ENCODE data around the gene TXNDC15. TPM values are rescaled to one million over a fixed set of nuclear protein-coding genes. Genes with fewer than 3 reads are reported as not detected.
"Not testable (repeated sequence)": the region's sequence is repeated elsewhere in the genome, so short reads cannot be mapped to it uniquely, and the experiment has no call there.

The TXNDC15 gene
- polyA plus RNA-seq, 1 donor (not counting 4 experiments of a cell fraction or from before 2014, with no cell fraction given): 31.4 TPM

DNA sequence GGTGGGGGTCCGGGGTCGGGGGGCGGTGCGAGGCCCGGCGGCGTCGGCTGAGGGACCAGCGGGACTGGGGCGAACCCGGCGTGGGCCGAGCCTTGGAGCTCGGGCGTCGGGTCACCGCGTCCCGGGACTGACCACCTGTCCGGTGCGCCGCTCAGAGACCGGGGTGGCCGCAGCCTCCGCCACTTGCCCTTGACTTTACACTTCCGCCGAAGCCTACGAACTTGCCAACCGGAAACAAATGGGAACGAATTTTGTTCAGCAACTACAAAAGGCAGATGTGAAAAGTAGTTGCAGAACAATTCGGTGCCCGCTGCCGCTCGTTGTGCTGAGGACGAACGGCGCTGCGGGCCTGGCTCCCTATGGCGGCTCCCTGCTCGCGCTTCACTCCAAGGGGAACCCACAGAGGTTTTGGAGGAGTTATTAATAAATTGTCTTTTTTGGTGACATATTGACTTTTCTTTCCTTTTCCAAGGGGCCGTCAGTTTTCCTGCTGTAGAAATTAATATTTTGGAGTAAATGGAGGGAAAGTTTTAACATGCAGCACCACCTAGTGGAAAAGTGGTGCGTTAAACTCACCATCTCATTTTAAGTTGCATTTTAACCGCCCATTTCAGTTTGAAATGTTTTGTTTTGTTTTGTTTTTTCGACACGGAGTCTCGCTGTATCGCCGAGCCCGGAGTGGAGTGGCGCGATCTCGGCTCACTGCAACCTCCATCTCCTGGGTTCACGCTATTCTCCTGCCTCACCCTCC lies 31.2 kb downstream of the TXNDC15 start:
- peak overlapping the region; percentile 92 for H2AFZ ChIP-seq (ENCODE audit: control insufficient read depth, low read length)
- no peaks in the 10 kb centered on the region for H3K27me3 ChIP-seq (ENCODE audit: control insufficient read depth, extremely low read depth, insufficient read depth, low read length)
- no peaks in the 10 kb centered on the region for H3K9me3 ChIP-seq (ENCODE audit: control insufficient read depth, low read depth, low read length)
- H3K4me3 ChIP-seq (ENCODE audit: control insufficient read depth in 2 of 3, extremely low read depth in 1 of 3, insufficient read depth in 2 of 3, low read depth in 1 of 3, low read length in 3 of 3): peak overlapping the region; percentile 68 to 89 (median 78)
- TF ChIP-seq, protein P1, sequence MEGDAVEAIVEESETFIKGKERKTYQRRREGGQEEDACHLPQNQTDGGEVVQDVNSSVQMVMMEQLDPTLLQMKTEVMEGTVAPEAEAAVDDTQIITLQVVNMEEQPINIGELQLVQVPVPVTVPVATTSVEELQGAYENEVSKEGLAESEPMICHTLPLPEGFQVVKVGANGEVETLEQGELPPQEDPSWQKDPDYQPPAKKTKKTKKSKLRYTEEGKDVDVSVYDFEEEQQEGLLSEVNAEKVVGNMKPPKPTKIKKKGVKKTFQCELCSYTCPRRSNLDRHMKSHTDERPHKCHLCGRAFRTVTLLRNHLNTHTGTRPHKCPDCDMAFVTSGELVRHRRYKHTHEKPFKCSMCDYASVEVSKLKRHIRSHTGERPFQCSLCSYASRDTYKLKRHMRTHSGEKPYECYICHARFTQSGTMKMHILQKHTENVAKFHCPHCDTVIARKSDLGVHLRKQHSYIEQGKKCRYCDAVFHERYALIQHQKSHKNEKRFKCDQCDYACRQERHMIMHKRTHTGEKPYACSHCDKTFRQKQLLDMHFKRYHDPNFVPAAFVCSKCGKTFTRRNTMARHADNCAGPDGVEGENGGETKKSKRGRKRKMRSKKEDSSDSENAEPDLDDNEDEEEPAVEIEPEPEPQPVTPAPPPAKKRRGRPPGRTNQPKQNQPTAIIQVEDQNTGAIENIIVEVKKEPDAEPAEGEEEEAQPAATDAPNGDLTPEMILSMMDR (optimal IDR thresholded peaks at IDR 0.05 in 1 of 3, IDR thresholded peaks at IDR 0.05 in 1 of 3, conservative IDR thresholded peaks at IDR 0.05 in 1 of 3; ENCODE audit: extremely low read depth in 1 of 3, insufficient read depth in 2 of 3, low read length in 3 of 3): peak; percentile 7 to 63 (median 44)
- TF ChIP-seq EZH2 (IDR thresholded peaks at IDR 0.05; ENCODE audit: low read length): no peak
- no peak for FAIRE-seq
- no peaks in the 10 kb centered on the region for H3K79me2 ChIP-seq (ENCODE audit: control insufficient read depth, insufficient read depth, low read length)
- peaks cover 0 to 6% of the 10 kb centered on the region in 2 experiments for H3K36me3 ChIP-seq (ENCODE audit: control insufficient read depth in 2 of 2, extremely low read depth in 1 of 2, insufficient read depth in 2 of 2, low read length in 2 of 2)
- DNase-seq (ENCODE audit: low read depth, low spot score): no peak
- H3K9ac ChIP-seq (ENCODE audit: control insufficient read depth, extremely low read depth, insufficient read depth, low read length): peak overlapping the region; percentile 89
- dilution Hi-C loops (cut with MboI; ENCODE audit: extremely low pct_ligation_motif_present, low sequenced_read_pairs): no loop called here
- H3K9me1 ChIP-seq (ENCODE audit: control insufficient read depth, extremely low read depth, insufficient read depth, low read length): no peaks in the 10 kb centered on the region
- peak overlapping the region; percentile 93 for H3K27ac ChIP-seq (ENCODE audit: control insufficient read depth, insufficient read depth, low read length)
- H4K20me1 ChIP-seq (ENCODE audit: control insufficient read depth, extremely low read depth, insufficient read depth, low read length): no peaks in the 10 kb centered on the region
- H3K4me2 ChIP-seq (ENCODE audit: control insufficient read depth, extremely low read depth, insufficient read depth, low read depth, low read length): peak overlapping the region; percentile 80
- H3K4me1 ChIP-seq (ENCODE audit: control insufficient read depth, extremely low read depth, insufficient read depth, low read length): peaks cover 4% of the 10 kb centered on the region

DNA sequence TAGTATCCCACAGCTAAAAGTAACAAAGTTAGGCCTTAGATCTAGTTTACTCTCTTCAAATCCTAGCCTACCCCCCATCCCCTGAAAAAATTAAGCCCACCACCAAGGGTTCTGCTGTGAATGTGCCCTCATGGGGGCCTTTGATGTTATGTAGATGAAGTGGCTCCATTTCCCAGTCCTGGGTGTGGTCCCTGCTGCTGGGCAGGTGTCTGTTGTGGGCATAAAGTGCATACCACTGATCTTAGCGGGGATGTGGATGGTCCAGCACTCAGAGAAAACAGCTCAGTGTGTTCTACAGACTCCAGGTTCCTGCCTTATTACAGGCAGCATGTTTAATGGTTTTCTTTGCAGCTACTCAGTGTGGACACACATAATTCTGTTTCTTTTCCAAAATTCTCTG lies 32.6 kb downstream of the TXNDC15 start:
- Histone ChIP-seq H3K9me3 (ENCODE audit: control insufficient read depth, low read depth, low read length) (no peaks in the 10 kb centered on the region), H3K36me3 (ENCODE audit: control insufficient read depth in 2 of 2, extremely low read depth in 1 of 2, insufficient read depth in 2 of 2, low read length in 2 of 2) (peaks cover 0 to 10% of the 10 kb centered on the region in 2 experiments), H3K27me3 (ENCODE audit: control insufficient read depth, extremely low read depth, insufficient read depth, low read length) (no peaks in the 10 kb centered on the region), H3K27ac (ENCODE audit: control insufficient read depth, insufficient read depth, low read length) (no peak overlapping the region), H2AFZ (ENCODE audit: control insufficient read depth, low read length) (no peak overlapping the region), H3K4me2 (ENCODE audit: control insufficient read depth, extremely low read depth, insufficient read depth, low read depth, low read length) (no peak overlapping the region), H4K20me1 (ENCODE audit: control insufficient read depth, extremely low read depth, insufficient read depth, low read length) (no peaks in the 10 kb centered on the region), H3K9ac (ENCODE audit: control insufficient read depth, extremely low read depth, insufficient read depth, low read length) (no peak overlapping the region), H3K79me2 (ENCODE audit: control insufficient read depth, insufficient read depth, low read length) (no peaks in the 10 kb centered on the region), H3K4me1 (ENCODE audit: control insufficient read depth, extremely low read depth, insufficient read depth, low read length) (peaks cover 4% of the 10 kb centered on the region), H3K9me1 (ENCODE audit: control insufficient read depth, extremely low read depth, insufficient read depth, low read length) (no peaks in the 10 kb centered on the region), H3K4me3 (ENCODE audit: control insufficient read depth in 2 of 3, extremely low read depth in 1 of 3, insufficient read depth in 2 of 3, low read depth in 1 of 3, low read length in 3 of 3) (no peak overlapping the region)
- no peak for TF ChIP-seq EZH2 (IDR thresholded peaks at IDR 0.05; ENCODE audit: low read length)
- TF ChIP-seq, protein P1 (optimal IDR thresholded peaks at IDR 0.05 in 1 of 3, IDR thresholded peaks at IDR 0.05 in 1 of 3, conservative IDR thresholded peaks at IDR 0.05 in 1 of 3; ENCODE audit: extremely low read depth in 1 of 3, insufficient read depth in 2 of 3, low read length in 3 of 3): no peak
- dilution Hi-C loops (cut with MboI; ENCODE audit: extremely low pct_ligation_motif_present, low sequenced_read_pairs): no loop called here
- FAIRE-seq: no peak
- DNase-seq (ENCODE audit: low read depth, low spot score): no peak

DNA sequence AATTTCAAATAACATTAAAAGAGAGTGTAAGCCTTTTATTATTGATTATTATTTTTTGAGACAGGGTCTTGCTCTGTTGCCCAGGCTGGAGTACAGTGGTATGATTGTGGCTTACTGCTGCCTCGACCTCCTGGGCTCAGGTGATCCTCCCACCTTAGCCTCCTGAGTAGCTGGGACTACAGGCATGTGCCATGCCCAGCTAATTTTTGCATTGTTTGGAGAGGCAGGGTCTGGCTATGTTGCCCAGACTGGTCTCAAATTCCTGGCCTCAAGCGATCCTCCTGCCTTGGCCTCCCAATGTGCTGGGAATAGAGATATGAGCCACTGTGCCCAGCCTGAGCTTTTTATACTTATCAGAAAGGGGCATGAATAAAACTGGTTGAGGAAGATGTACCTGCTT lies 36.6 kb downstream of the TXNDC15 start:
- H3K36me3 ChIP-seq (ENCODE audit: control insufficient read depth in 2 of 2, extremely low read depth in 1 of 2, insufficient read depth in 2 of 2, low read length in 2 of 2): peaks cover 5 to 16% of the 10 kb centered on the region in 2 experiments
- H3K79me2 ChIP-seq (ENCODE audit: control insufficient read depth, insufficient read depth, low read length); H3K27me3 ChIP-seq (ENCODE audit: control insufficient read depth, extremely low read depth, insufficient read depth, low read length); H3K9me3 ChIP-seq (ENCODE audit: control insufficient read depth, low read depth, low read length); H3K27ac ChIP-seq (ENCODE audit: control insufficient read depth, insufficient read depth, low read length); H3K9me1 ChIP-seq (ENCODE audit: control insufficient read depth, extremely low read depth, insufficient read depth, low read length); DNase-seq (ENCODE audit: low read depth, low spot score); H3K4me2 ChIP-seq (ENCODE audit: control insufficient read depth, extremely low read depth, insufficient read depth, low read depth, low read length); H3K4me3 ChIP-seq (ENCODE audit: control insufficient read depth in 2 of 3, extremely low read depth in 1 of 3, insufficient read depth in 2 of 3, low read depth in 1 of 3, low read length in 3 of 3); H4K20me1 ChIP-seq (ENCODE audit: control insufficient read depth, extremely low read depth, insufficient read depth, low read length); FAIRE-seq; H3K9ac ChIP-seq (ENCODE audit: control insufficient read depth, extremely low read depth, insufficient read depth, low read length); H3K4me1 ChIP-seq (ENCODE audit: control insufficient read depth, extremely low read depth, insufficient read depth, low read length); H2AFZ ChIP-seq (ENCODE audit: control insufficient read depth, low read length); dilution Hi-C loops (cut with MboI; ENCODE audit: extremely low pct_ligation_motif_present, low sequenced_read_pairs): not testable (repeated sequence)
